LNCaP clone FGC (cell line): Measurements from ENCODE around the gene MFAP4.

ENCODE experiments used
- DNase-seq: peaks from one replicate; pipeline ENCODE4 v3.0.0-alpha.2; 2011; ENCODE audit warnings: low read depth
- H3K4me3 ChIP-seq: 2 replicates; pipeline ENCODE4 v1.5.1; 2011; ENCODE audit warnings: mild to moderate bottlenecking, low read depth, low read length, control low read depth
- TF ChIP-seq, protein P1 (sequence below): IDR thresholded peaks from 2 replicates; pipeline ENCODE4 v1.5.1; 2012; ENCODE audit warnings: mild to moderate bottlenecking; ENCODE audit not compliant: control insufficient read depth, insufficient read depth; ENCODE audit errors: extremely low read depth

Gene MFAP4

DNA sequence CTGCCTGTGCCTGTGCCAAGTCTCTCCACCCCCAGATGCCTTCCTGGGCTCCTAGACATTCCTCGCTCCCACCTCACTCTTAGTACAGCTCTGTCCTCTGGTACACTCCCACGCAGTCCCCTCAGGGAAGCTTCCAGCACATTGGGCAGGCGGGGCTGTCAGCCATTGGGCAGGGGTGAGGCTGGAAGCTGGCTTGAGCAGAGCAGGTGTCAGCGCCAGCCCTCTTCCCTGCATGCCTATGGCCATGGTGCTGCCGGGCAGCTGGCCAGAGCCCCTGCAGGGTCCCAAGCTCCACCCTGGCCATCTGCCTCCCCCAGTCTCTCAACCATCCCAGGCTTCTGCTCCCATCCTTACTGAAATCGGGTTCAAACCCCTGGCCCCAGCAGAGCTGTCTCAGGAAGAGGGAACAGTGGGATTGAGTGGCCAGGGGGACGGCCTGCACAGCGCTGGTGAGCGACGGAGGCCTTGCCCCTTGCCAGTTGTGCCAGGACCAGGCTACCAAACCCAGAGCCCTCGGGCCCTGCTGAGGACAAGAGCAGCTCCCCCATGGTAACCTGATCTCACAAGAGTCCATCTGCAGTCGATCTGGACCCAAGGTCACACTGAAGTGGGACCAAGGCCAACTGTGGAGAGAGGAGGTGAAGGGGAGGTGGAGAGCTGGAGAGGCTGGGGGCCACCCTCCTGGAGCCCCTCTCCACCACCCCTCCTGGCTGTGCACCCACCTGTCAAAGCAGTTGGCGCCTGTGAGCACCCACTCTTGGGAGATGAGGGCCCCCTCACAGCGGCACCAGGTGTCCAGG is 22.1 kb downstream of the MFAP4 start:
- no peak for DNase-seq

GRCh38 chr17:19363460-19364035 is 23.4 kb downstream of the MFAP4 start:
- DNase-seq, result no peak
- TF ChIP-seq, protein P1, sequence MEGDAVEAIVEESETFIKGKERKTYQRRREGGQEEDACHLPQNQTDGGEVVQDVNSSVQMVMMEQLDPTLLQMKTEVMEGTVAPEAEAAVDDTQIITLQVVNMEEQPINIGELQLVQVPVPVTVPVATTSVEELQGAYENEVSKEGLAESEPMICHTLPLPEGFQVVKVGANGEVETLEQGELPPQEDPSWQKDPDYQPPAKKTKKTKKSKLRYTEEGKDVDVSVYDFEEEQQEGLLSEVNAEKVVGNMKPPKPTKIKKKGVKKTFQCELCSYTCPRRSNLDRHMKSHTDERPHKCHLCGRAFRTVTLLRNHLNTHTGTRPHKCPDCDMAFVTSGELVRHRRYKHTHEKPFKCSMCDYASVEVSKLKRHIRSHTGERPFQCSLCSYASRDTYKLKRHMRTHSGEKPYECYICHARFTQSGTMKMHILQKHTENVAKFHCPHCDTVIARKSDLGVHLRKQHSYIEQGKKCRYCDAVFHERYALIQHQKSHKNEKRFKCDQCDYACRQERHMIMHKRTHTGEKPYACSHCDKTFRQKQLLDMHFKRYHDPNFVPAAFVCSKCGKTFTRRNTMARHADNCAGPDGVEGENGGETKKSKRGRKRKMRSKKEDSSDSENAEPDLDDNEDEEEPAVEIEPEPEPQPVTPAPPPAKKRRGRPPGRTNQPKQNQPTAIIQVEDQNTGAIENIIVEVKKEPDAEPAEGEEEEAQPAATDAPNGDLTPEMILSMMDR, result no peak
- peak overlapping the region; percentile 86 for H3K4me3 ChIP-seq

More for the DNA sequence above, 22.1 kb downstream of the MFAP4 start:
- no peak overlapping the region for H3K4me3 ChIP-seq
- TF ChIP-seq, protein P1, result no peak

DNA sequence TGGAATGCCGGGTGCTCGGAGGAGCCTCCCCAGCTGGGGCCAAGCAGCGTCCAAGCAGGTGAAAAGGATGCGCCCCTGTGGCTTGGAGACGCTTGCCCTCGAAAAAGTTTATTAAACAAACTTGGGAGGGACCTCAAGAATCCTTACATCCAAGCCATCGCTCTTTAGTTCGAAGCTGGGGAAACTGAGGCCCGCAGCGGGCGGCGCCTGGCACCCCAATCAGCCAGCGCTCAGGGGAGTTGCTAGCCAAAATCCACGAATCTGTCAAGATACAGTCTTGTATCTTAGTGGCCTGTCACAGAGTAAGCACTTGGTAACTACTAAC is 23.9 kb downstream of the MFAP4 start:
- TF ChIP-seq, protein P1, result no peak
- DNase-seq, result no peak
- peak overlapping the region; percentile 86 for H3K4me3 ChIP-seq

DNA sequence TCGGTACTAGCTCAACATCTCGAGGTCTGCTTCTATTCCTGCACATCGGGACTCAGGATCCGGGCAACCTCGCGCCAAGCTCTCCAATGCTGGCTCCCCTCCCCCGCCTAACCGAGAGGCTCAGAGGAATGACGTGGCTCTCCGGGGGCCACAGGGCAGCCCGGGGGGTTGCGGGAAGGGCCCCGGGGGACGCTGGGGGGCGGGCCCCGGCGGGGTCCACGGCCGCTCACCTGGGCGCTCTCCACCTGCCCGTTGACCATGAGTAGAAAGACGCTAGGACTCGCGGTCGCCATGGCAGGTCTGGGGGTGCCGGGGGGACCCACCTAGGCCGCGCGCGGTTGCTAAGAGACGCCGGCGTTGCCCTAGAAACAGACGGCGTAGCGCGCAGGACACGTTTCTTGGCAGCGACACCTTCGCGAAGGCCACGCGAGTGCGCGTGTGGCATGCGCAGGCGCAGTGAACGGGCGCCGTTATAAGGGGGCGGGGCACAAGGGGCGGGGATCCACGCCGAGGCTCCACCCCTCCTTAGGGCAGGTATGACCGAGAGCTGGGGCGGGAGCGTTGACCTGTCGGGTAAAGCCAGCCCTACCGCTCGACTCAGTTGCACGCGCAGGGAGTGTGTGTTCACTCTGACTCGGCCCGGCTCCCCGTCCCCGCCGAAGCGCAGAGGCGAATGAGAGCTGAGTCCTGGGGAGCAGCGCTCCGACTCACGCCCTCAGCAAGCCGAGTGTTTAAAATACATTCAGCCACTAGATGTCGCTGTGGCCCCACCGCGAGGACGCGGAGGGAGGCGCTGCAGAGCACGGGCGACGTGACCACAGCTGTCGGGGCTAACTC is 24.5 kb downstream of the MFAP4 start, which contains the start of gene B9D1:
Gene B9D1 (minus strand): TSS at position 447 of the 837 bp plus-strand sequence. CDS start 154 bp downstream, at position 293.
- peak; percentile 71 for DNase-seq
- H3K4me3 ChIP-seq, result peak within 1 kb of the TSS; percentile 86
- TF ChIP-seq, protein P1, result peak; percentile 99

DNA sequence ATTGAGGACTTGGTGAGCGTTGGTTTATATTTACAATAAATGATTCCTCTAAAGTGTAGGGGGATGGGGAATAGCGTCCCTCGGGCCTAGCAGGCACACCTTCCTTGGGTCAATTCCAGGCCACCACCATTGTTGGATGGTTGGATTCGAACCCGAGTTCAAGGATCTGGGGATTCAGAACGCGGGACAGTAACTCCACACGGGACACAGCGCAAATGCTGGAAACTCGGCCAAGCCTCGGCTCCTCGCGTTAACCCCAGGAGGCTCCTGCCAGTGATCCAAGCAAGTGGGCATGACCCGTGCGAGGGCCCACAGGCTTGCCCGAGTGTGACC is 25.1 kb downstream of the MFAP4 start:
- TF ChIP-seq, protein P1, result no peak
- peak; percentile 11 for DNase-seq

DNA sequence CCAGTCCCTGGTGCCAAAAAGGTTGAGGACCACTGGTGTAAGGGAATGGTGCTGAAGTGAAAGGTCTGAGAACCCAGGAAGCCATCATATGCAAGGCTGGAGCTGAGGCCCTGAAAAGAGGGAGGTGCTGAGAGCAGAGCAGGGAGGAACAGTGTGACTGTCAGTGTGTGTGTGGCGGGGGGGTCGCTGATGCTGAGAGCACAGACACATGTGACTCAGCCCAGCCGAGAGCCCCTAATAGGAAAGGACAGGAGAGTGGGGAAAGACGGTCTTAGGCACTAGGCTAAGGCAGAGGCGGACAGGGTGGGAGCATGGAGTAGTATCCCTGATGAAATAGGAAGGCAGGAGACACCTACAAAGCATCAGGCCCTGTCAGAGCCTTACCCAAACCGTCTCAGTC is 25.7 kb downstream of the MFAP4 start:
- TF ChIP-seq, protein P1, result no peak
- peak overlapping the region; percentile 86 for H3K4me3 ChIP-seq
- no peak for DNase-seq

More for the DNA sequence above, 25.1 kb downstream of the MFAP4 start:
- H3K4me3 ChIP-seq, result peak overlapping the region; percentile 86
